ENCODE results near the gene WBP4.

Gene WBP4

DNA sequence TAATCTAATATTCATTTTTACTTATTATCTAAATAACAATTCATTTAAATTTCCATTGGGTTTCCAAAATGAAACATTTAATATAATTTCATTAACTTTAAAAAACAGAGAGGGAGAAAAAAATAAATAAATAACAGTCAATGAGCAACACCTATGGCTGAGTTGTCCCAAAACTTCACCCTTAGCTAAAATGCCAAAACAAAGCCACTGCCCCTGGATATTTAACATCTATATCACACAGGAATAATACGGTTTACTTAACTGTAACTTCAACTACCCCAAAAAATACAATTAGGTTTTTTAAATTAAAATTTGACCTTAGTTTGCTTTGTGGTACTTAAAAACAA, 42.7 kb upstream of the WBP4 start:
- H3K4me3 ChIP-seq (replicated peaks; ENCODE audit: low read depth, low read length): peak overlapping the region; percentile 39
- DNase-seq (ENCODE audit: extremely low read depth, low read depth): no peak
- TF ChIP-seq, protein P1, sequence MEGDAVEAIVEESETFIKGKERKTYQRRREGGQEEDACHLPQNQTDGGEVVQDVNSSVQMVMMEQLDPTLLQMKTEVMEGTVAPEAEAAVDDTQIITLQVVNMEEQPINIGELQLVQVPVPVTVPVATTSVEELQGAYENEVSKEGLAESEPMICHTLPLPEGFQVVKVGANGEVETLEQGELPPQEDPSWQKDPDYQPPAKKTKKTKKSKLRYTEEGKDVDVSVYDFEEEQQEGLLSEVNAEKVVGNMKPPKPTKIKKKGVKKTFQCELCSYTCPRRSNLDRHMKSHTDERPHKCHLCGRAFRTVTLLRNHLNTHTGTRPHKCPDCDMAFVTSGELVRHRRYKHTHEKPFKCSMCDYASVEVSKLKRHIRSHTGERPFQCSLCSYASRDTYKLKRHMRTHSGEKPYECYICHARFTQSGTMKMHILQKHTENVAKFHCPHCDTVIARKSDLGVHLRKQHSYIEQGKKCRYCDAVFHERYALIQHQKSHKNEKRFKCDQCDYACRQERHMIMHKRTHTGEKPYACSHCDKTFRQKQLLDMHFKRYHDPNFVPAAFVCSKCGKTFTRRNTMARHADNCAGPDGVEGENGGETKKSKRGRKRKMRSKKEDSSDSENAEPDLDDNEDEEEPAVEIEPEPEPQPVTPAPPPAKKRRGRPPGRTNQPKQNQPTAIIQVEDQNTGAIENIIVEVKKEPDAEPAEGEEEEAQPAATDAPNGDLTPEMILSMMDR (IDR thresholded peaks at IDR 0.05; ENCODE audit: low read depth, low read length, missing control alignments): no peak

DNA sequence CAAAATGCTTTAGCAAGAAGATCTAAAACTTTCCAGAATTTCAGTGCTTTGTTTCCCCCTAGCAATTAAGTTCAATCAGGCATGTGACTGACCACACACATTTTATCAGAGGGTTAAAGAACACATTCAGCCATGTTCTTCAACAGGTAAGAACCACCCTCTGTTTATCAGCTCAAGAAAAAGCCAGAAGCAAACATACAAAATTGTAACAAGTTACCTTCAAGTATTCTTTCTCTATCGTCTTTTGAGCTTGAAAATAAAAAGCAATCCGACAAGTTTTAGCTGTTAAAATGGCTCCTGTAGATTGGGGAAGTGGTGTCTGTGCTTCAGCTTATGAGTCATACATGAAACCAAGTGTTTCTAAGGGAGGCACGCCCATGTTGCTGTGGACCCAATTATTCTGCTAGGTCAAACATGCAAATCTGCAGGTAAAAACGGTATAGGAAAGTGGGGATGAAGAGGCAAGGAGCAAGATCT, 42.3 kb upstream of the WBP4 start, which contains the start of gene ELF1:
ELF1 (minus strand) TSS at position 306 of the 477 bp plus-strand sequence. CDS start 37,262 bp downstream, outside the sequence.
- TF ChIP-seq, protein P1 (IDR thresholded peaks at IDR 0.05; ENCODE audit: low read depth, low read length, missing control alignments): no peak
- peak; percentile 51 for DNase-seq (ENCODE audit: extremely low read depth, low read depth)
- H3K4me3 ChIP-seq (replicated peaks; ENCODE audit: low read depth, low read length): peak within 1 kb of the TSS; percentile 39

DNA sequence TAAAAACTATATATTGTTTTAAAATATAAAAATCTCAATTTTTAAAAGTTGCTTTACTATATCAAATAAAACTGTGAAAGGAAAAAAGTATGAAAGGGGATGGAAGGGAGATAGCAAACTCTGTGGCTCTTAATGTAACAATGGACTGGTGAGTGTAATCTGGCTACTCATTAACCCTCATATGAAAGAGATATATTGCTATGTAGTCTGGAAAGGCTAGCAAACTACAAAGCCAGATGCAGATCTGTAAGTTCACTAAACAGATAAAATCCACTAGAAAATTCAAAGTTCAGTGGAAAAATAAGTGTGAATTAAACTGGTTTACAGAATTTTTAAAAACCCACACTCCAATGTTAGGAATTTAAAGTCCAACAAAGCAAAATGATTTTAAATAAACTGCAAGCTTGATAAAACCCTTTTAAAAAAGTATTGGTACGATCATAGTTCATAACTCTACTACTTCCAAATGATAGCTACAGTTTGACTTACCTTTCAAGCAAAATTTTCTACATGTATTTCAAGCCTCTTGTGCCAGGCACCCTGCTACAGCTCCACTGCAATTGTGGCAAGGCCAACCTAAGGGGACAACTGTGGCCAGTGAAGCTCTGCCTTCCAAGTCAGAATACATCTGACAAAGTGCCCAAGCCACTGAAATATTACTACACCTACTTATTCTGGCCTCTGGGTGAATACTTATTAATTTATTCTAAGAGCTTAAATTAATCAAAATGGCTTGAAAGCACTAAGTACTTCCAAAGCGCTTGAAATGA, 41.5 kb upstream of the WBP4 start:
- TF ChIP-seq, protein P1 (IDR thresholded peaks at IDR 0.05; ENCODE audit: low read depth, low read length, missing control alignments): no peak

DNA sequence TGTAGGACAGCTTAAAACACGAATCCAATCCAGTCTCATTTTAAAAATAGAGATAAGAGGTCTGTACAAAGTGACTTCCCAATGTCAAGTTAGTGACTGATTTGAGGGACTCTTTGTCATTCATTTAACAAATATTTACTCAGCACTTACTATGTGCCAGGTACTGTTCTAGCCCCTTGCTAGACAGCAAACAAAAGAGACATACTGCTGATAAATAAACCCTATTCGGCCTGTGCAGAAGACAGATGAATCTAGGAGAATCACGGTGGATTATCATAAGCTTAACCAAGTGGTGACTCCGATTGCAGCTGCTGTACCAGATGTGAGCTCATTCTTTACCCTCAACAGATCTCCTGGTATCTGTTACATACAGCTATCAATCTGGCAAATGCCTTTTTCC, 35.8 kb upstream of the WBP4 start:
- no peak for DNase-seq (ENCODE audit: extremely low read depth, low read depth)
- TF ChIP-seq, protein P1 (IDR thresholded peaks at IDR 0.05; ENCODE audit: low read depth, low read length, missing control alignments): no peak
- no peak overlapping the region for H3K4me3 ChIP-seq (replicated peaks; ENCODE audit: low read depth, low read length)

More for the DNA sequence above, 41.5 kb upstream of the WBP4 start:
- no peak for DNase-seq (ENCODE audit: extremely low read depth, low read depth)
- H3K4me3 ChIP-seq (replicated peaks; ENCODE audit: low read depth, low read length): no peak overlapping the region

GRCh38 chr13:41026788-41027187, 34.5 kb upstream of the WBP4 start:
- H3K4me3 ChIP-seq (replicated peaks; ENCODE audit: low read depth, low read length): no peak overlapping the region
- TF ChIP-seq, protein P1 (IDR thresholded peaks at IDR 0.05; ENCODE audit: low read depth, low read length, missing control alignments): no peak
- DNase-seq (ENCODE audit: extremely low read depth, low read depth): no peak

- no peak for DNase-seq (ENCODE audit: extremely low read depth, low read depth)
- no peak overlapping the region for H3K4me3 ChIP-seq (replicated peaks; ENCODE audit: low read depth, low read length)
- TF ChIP-seq, protein P1 (IDR thresholded peaks at IDR 0.05; ENCODE audit: low read depth, low read length, missing control alignments): no peak
Observed at GRCh38 chr13:41028051-41028450, 33.3 kb upstream of the WBP4 start.
